Measurements from ENCODE around the gene DAZAP2. TPM values are rescaled to one million over a fixed set of nuclear protein-coding genes. Genes with fewer than 3 reads are reported as not detected.
A peak's percentile ranks its signal among the peaks of the same experiment; 100 is the strongest.

DAZAP2 gene
- total and polyA plus RNA-seq, 2 of the 13 experiments (the other 11 are each of a cell fraction or from before 2014, with no cell fraction given), result 64.5 to 222 TPM

GRCh38 chr12:51238510-51239334 lies at the start of gene DAZAP2 (continued):
- TF ChIP-seq, protein P1, sequence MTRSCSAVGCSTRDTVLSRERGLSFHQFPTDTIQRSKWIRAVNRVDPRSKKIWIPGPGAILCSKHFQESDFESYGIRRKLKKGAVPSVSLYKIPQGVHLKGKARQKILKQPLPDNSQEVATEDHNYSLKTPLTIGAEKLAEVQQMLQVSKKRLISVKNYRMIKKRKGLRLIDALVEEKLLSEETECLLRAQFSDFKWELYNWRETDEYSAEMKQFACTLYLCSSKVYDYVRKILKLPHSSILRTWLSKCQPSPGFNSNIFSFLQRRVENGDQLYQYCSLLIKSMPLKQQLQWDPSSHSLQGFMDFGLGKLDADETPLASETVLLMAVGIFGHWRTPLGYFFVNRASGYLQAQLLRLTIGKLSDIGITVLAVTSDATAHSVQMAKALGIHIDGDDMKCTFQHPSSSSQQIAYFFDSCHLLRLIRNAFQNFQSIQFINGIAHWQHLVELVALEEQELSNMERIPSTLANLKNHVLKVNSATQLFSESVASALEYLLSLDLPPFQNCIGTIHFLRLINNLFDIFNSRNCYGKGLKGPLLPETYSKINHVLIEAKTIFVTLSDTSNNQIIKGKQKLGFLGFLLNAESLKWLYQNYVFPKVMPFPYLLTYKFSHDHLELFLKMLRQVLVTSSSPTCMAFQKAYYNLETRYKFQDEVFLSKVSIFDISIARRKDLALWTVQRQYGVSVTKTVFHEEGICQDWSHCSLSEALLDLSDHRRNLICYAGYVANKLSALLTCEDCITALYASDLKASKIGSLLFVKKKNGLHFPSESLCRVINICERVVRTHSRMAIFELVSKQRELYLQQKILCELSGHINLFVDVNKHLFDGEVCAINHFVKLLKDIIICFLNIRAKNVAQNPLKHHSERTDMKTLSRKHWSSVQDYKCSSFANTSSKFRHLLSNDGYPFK (CRISPR knock-in tag; IDR thresholded peaks at IDR 0.05; ENCODE audit: borderline replicate concordance), result 0 out of 2 replicates have a peak, but pooled peaks have one; percentile 65
- TF ChIP-seq ZBTB4 (CRISPR knock-in tag; IDR thresholded peaks at IDR 0.05; ENCODE audit: borderline replicate concordance), result no peak; the same call in 1 of the 2 replicates
- TF ChIP-seq, protein P2, sequence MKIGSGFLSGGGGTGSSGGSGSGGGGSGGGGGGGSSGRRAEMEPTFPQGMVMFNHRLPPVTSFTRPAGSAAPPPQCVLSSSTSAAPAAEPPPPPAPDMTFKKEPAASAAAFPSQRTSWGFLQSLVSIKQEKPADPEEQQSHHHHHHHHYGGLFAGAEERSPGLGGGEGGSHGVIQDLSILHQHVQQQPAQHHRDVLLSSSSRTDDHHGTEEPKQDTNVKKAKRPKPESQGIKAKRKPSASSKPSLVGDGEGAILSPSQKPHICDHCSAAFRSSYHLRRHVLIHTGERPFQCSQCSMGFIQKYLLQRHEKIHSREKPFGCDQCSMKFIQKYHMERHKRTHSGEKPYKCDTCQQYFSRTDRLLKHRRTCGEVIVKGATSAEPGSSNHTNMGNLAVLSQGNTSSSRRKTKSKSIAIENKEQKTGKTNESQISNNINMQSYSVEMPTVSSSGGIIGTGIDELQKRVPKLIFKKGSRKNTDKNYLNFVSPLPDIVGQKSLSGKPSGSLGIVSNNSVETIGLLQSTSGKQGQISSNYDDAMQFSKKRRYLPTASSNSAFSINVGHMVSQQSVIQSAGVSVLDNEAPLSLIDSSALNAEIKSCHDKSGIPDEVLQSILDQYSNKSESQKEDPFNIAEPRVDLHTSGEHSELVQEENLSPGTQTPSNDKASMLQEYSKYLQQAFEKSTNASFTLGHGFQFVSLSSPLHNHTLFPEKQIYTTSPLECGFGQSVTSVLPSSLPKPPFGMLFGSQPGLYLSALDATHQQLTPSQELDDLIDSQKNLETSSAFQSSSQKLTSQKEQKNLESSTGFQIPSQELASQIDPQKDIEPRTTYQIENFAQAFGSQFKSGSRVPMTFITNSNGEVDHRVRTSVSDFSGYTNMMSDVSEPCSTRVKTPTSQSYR (CRISPR knock-in tag; IDR thresholded peaks at IDR 0.05; ENCODE audit: borderline replicate concordance), result 0 out of 2 replicates have a peak, but pooled peaks have one; percentile 7
- no peak for TF ChIP-seq PLSCR1 (CRISPR knock-in tag; IDR thresholded peaks at IDR 0.05; ENCODE audit: borderline replicate concordance)
- TF ChIP-seq RXRB (CRISPR knock-in tag; IDR thresholded peaks at IDR 0.05; ENCODE audit: borderline replicate concordance), result peak; percentile 20; the same call in 1 of the 2 replicates
- 0 out of 2 replicates have a peak, but pooled peaks have one; percentile 0 for TF ChIP-seq CHD2 (IDR thresholded peaks at IDR 0.05; ENCODE audit: low read depth, low read length)
- TF ChIP-seq NR2F6 (IDR thresholded peaks at IDR 0.05), result no peak
- no peak for TF ChIP-seq NR2F6 (CRISPR knock-in tag; IDR thresholded peaks at IDR 0.05)
- TF ChIP-seq ZSCAN29 (CRISPR knock-in tag; conservative IDR thresholded peaks at IDR 0.05), result no peak
- TF ChIP-seq SP5 (CRISPR knock-in tag; IDR thresholded peaks at IDR 0.05; ENCODE audit: borderline replicate concordance, low read depth), result 0 out of 2 replicates have a peak, but pooled peaks have one; percentile 10
- TF ChIP-seq AKNA (CRISPR knock-in tag; IDR thresholded peaks at IDR 0.05; ENCODE audit: borderline replicate concordance), result no peak
- no peak for TF ChIP-seq KLF9 (CRISPR knock-in tag; IDR thresholded peaks at IDR 0.05; ENCODE audit: low read depth)

All from HepG2 (cell line).